Natural killer cell (primary cell): Measurements from ENCODE around the gene MX2. TPM values are rescaled to one million over a fixed set of nuclear protein-coding genes. Genes with fewer than 3 reads are reported as not detected.
A peak's percentile ranks its signal among the peaks of the same experiment; 100 is the strongest.

Experiments
- ATAC-seq, 3 donors: fragments of 150-1000 bp in 2 of 3; fragments of 200-7000 bp in 1 of 3; cut with Tn5 transposase; 1 replicate in 1 of 3; 2 replicates in 2 of 3; pipeline ENCODE4 v1.10.0; 2021; ENCODE audit warnings: mild to moderate bottlenecking in 2 of 3, moderate library complexity in 2 of 3
- DNase-seq, 2 donors: peaks; one replicate each; pipeline versions ENCODE4 v3.0.0 to v3.0.0-alpha.2; 2013 to 2021; ENCODE audit warnings: mixed read lengths in 1 of 2
- H3K27ac ChIP-seq: one replicate; pipeline ENCODE4 v1.5.1; 2013; ENCODE audit warnings: mild to moderate bottlenecking, low read length
- H3K27me3 ChIP-seq: one replicate; pipeline ENCODE4 v1.6.1; 2013; ENCODE audit warnings: low read length; ENCODE audit not compliant: control insufficient read depth, insufficient read depth
- H3K36me3 ChIP-seq: one replicate; pipeline ENCODE4 v1.6.1; 2013; ENCODE audit warnings: low read length; ENCODE audit not compliant: control insufficient read depth, insufficient read depth
- H3K4me1 ChIP-seq: one replicate; pipeline ENCODE4 v1.6.1; 2013; ENCODE audit warnings: low read length; ENCODE audit not compliant: control insufficient read depth, insufficient read depth
- H3K4me3 ChIP-seq: one replicate; pipeline ENCODE4 v1.5.1; 2013; ENCODE audit warnings: low read length
- H3K9me3 ChIP-seq: one replicate; pipeline ENCODE4 v1.6.1; 2013; ENCODE audit warnings: low read length; ENCODE audit not compliant: control insufficient read depth, insufficient read depth
- H3K27ac Mint-ChIP-seq, 2 donors: one replicate each; pipeline ENCODE4 v1.8.0; 2022; ENCODE audit warnings: mild to moderate bottlenecking in 2 of 2, mixed read lengths in 2 of 2, moderate library complexity in 1 of 2
- H3K27me3 Mint-ChIP-seq, 2 donors: one replicate each; pipeline ENCODE4 v1.8.0; 2022; ENCODE audit warnings: low read depth in 2 of 2, mixed read lengths in 2 of 2
- H3K36me3 Mint-ChIP-seq: one replicate; pipeline ENCODE4 v1.8.0; 2022; ENCODE audit warnings: mixed read lengths
- H3K4me1 Mint-ChIP-seq, 2 donors: one replicate each; pipeline ENCODE4 v1.8.0; 2022; ENCODE audit warnings: mixed read lengths in 2 of 2
- H3K4me3 Mint-ChIP-seq: one replicate; pipeline ENCODE4 v1.8.0; 2022; ENCODE audit warnings: mild to moderate bottlenecking, moderate library complexity, mixed read lengths
- H3K9me3 Mint-ChIP-seq, 2 donors: one replicate each; pipeline ENCODE4 v1.8.0; 2022; ENCODE audit warnings: mixed read lengths in 2 of 2
- CTCF ChIP-seq: fragments of 200-600 bp; IDR thresholded peaks from one replicate; pipeline ENCODE4 v1.8.0; 2022; ENCODE audit warnings: antibody characterized with exemption
- WGBS: methylation state at CpG from one replicate; pipeline ENCODE4 v1.1.7; 2013; ENCODE audit warnings: missing lambda C conversion rate; ENCODE audit not compliant: insufficient coverage; 5-methylcytosine and 5-hydroxymethylcytosine counted together
- intact Hi-C: fragments of 100-400 bp; cut with micrococcal nuclease; formaldehyde crosslinking; loops from one replicate; pipeline ENCODE4 v1.14.2; 2022
- total RNA-seq, 4 donors: library from RNA; stranded (reverse); fragments of 120-200 nt in 1 of 4; gene quantifications; one replicate each; pipeline versions ENCODE4 v1.2.3 to v1.2.4, GENCODE V29; 2013 to 2022

Gene MX2
- total RNA-seq, 3 donors from 2014 or later (not counting 1 experiment from before 2014, with no cell fraction given): 37.9 to 73.9 (median 42.6) TPM

- Histone ChIP-seq H3K9me3 (no peaks in the 10 kb centered on the region), H3K27ac (no peak overlapping the region), H3K4me1 (peaks cover 3% of the 10 kb centered on the region), H3K4me3 (no peak overlapping the region), H3K27me3 (no peaks in the 10 kb centered on the region), H3K36me3 (peaks cover 19% of the 10 kb centered on the region)
- intact Hi-C loops: no loop called here
- DNase-seq (no peak), ATAC-seq (peak in 1 of 3 donors; percentile 50)
- 51% methylated on average over 6 of the region's 7 CpGs for WGBS
- no peak overlapping the region for H3K4me3 Mint-ChIP-seq
- no peak overlapping the region for H3K27ac Mint-ChIP-seq
- H3K4me1 Mint-ChIP-seq: no peaks in the 10 kb centered on the region
- no peaks in the 10 kb centered on the region for H3K9me3 Mint-ChIP-seq
- peaks cover 12% of the 10 kb centered on the region for H3K36me3 Mint-ChIP-seq
- H3K27me3 Mint-ChIP-seq: no peaks in the 10 kb centered on the region
- no peak for TF ChIP-seq CTCF
Observed at GRCh38 chr21:41396558-41397075, 34.8 kb downstream of the MX2 start.

GRCh38 chr21:41397471-41397891 is 35.7 kb downstream of the MX2 start:
- H3K9me3 ChIP-seq: no peaks in the 10 kb centered on the region
- peaks cover 3% of the 10 kb centered on the region for H3K4me1 ChIP-seq
- no peaks in the 10 kb centered on the region for H3K27me3 Mint-ChIP-seq
- intact Hi-C loops: no loop called here
- H3K27ac Mint-ChIP-seq: no peak overlapping the region
- no peak for TF ChIP-seq CTCF
- 89% methylated on average over 7 of the region's 7 CpGs for WGBS
- peaks cover 12% of the 10 kb centered on the region for H3K36me3 Mint-ChIP-seq
- no peak overlapping the region for H3K4me3 ChIP-seq
- no peak overlapping the region for H3K27ac ChIP-seq
- H3K9me3 Mint-ChIP-seq: no peaks in the 10 kb centered on the region
- H3K36me3 ChIP-seq: peaks cover 27% of the 10 kb centered on the region
- DNase-seq (no peak), ATAC-seq (no peak)
- H3K4me1 Mint-ChIP-seq: no peaks in the 10 kb centered on the region
- no peaks in the 10 kb centered on the region for H3K27me3 ChIP-seq
- no peak overlapping the region for H3K4me3 Mint-ChIP-seq

DNA sequence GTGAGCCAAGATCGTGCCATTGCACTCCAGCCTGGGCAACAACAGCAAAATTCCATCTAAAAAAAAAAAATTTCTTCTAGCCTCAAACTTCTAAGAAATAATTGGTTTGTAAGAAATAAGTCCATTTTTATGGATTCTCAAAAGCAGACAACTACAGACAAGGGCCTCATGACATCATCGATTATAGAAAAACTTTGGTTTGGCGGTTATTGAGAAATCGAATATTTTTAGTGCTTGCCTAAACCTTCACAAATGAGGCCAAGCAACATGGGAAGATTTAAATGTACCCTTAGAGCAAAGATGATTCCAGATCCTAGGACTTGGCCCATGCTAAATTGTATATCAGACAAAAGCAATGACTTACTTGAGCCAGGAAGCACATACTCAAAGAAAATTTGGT is 36.4 kb downstream of the MX2 start:
- no peaks in the 10 kb centered on the region for H3K27me3 Mint-ChIP-seq
- H3K4me3 ChIP-seq: no peak overlapping the region
- no peaks in the 10 kb centered on the region for H3K9me3 Mint-ChIP-seq

More for the DNA sequence above, 36.4 kb downstream of the MX2 start:
- ATAC-seq (no peak), DNase-seq (no peak)
- peaks cover 18% of the 10 kb centered on the region for H3K36me3 Mint-ChIP-seq
- no peaks in the 10 kb centered on the region for H3K4me1 Mint-ChIP-seq
- H3K27ac ChIP-seq: no peak overlapping the region
- intact Hi-C loops: no loop called here
- 98% methylated on average over 3 of the region's 4 CpGs for WGBS
- no peak for TF ChIP-seq CTCF
- no peak overlapping the region for H3K27ac Mint-ChIP-seq
- H3K4me1 ChIP-seq: peaks cover 3% of the 10 kb centered on the region
- H3K27me3 ChIP-seq: no peaks in the 10 kb centered on the region
- H3K4me3 Mint-ChIP-seq: no peak overlapping the region
- H3K36me3 ChIP-seq: peaks cover 31% of the 10 kb centered on the region
- H3K9me3 ChIP-seq: no peaks in the 10 kb centered on the region
